GM12873 (cell line): ENCODE results near the gene COP1.

Experiments
- CTCF ChIP-seq: IDR thresholded peaks from 2 replicates; pipeline ENCODE4 v1.5.1; 2012; ENCODE audit warnings: low read depth, mild to moderate bottlenecking, moderate library complexity, low read length, control low read depth; ENCODE audit not compliant: insufficient read depth; ENCODE audit errors: missing control alignments

COP1 gene

GRCh38 chr1:176206006-176206960 is 803 bp downstream of the COP1 start:
- TF ChIP-seq CTCF = no peak

- no peak for TF ChIP-seq CTCF
Observed at GRCh38 chr1:176205332-176205914, 1.7 kb downstream of the COP1 start.

- no peak for TF ChIP-seq CTCF
Observed at GRCh38 chr1:176203735-176204134, 3.4 kb downstream of the COP1 start.

GRCh38 chr1:176201568-176201967 is 5.5 kb downstream of the COP1 start:
- TF ChIP-seq CTCF = no peak

- no peak for TF ChIP-seq CTCF
Observed at GRCh38 chr1:176199707-176200106, 7.4 kb downstream of the COP1 start.

GRCh38 chr1:176198413-176198812 is 8.7 kb downstream of the COP1 start:
- no peak for TF ChIP-seq CTCF

- no peak for TF ChIP-seq CTCF
Observed at GRCh38 chr1:176196728-176197127, 10.4 kb downstream of the COP1 start.
